ENCODE measurements around the gene PRELID2.

PRELID2 gene

DNA sequence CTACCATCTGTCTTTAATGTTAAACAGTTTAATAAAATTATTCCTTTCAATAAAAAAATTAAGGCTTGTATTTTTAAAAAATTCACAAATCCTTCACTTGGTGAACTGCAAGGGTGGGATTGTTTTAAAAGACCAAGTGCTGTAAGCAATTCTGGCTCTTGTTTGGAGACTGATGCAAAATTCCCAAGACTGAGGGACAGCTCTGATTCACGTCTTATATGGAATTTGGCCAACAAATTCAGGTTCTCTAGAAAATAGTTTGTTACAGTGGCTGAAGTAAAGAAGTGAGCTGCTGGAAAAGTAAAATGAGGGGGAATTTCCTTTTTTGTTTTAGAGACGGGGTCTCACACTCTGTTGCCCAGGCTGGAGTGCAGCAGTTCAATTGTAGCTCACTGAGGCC, 58.3 kb downstream of the PRELID2 start:
- Histone ChIP-seq H3K4me1 (ENCODE audit: control insufficient read depth, insufficient read depth, low read length, unreplicated experiment) (peaks cover 21% of the 10 kb centered on the region), H3K4me3 (ENCODE audit: low read depth, low read length) (no peak overlapping the region), H3K27ac (ENCODE audit: low read depth, low read length) (peak overlapping the region; percentile 82), H3K27me3 (ENCODE audit: insufficient read depth, low read length) (no peaks in the 10 kb centered on the region), H3K36me3 (ENCODE audit: insufficient read depth, low read length) (no peaks in the 10 kb centered on the region), H3K79me2 (ENCODE audit: control insufficient read depth, insufficient read depth, low read length, unreplicated experiment) (no peaks in the 10 kb centered on the region), H2AFZ (ENCODE audit: low read length, unreplicated experiment) (no peak overlapping the region)

DNA sequence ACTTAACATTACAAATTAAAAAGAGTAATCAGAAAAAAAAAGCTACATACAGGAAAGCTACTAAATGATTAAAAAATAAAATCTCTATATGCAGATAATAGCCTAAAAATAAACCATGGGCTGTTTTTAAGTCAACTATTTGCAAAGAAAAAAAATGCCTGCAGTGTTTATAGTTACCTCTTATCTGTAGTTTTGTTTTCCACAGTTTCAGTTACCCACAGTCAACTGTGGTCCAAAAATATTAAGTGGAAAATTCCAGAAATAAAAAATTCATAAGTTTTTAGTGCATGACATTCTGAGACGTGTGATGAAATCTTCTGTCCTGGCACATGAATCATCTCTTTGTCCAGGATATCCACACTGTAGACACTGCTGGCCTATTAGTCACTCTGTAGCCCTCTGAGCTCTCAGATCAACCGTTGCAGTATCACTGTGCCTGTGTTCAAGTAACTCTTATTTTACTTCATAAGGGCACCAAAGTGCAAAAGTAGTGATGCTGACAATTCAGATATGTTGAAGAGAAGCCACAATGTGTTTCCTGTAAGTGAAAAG, 59.2 kb downstream of the PRELID2 start:
- H3K4me1 ChIP-seq (ENCODE audit: control insufficient read depth, insufficient read depth, low read length, unreplicated experiment): peaks cover 21% of the 10 kb centered on the region
- H3K4me3 ChIP-seq (ENCODE audit: low read depth, low read length): peak overlapping the region; percentile 17; the same call in 1 of the 2 replicates
- H2AFZ ChIP-seq (ENCODE audit: low read length, unreplicated experiment): peak overlapping the region; percentile 43
- H3K79me2 ChIP-seq (ENCODE audit: control insufficient read depth, insufficient read depth, low read length, unreplicated experiment): no peaks in the 10 kb centered on the region
- no peaks in the 10 kb centered on the region for H3K36me3 ChIP-seq (ENCODE audit: insufficient read depth, low read length)
- H3K27ac ChIP-seq (ENCODE audit: low read depth, low read length): peak overlapping the region; percentile 82
- no peaks in the 10 kb centered on the region for H3K27me3 ChIP-seq (ENCODE audit: insufficient read depth, low read length)

GRCh38 chr5:145775411-145775810, 59.7 kb downstream of the PRELID2 start:
- Histone ChIP-seq H3K27me3 (ENCODE audit: insufficient read depth, low read length) (no peaks in the 10 kb centered on the region), H2AFZ (ENCODE audit: low read length, unreplicated experiment) (peak overlapping the region; percentile 19), H3K27ac (ENCODE audit: low read depth, low read length) (peak overlapping the region; percentile 80), H3K4me3 (ENCODE audit: low read depth, low read length) (no peak overlapping the region), H3K36me3 (ENCODE audit: insufficient read depth, low read length) (no peaks in the 10 kb centered on the region), H3K4me1 (ENCODE audit: control insufficient read depth, insufficient read depth, low read length, unreplicated experiment) (peaks cover 21% of the 10 kb centered on the region), H3K79me2 (ENCODE audit: control insufficient read depth, insufficient read depth, low read length, unreplicated experiment) (no peaks in the 10 kb centered on the region)

GRCh38 chr5:145774442-145774841, 60.7 kb downstream of the PRELID2 start:
- no peaks in the 10 kb centered on the region for H3K36me3 ChIP-seq (ENCODE audit: insufficient read depth, low read length)
- no peaks in the 10 kb centered on the region for H3K27me3 ChIP-seq (ENCODE audit: insufficient read depth, low read length)
- no peak overlapping the region for H3K27ac ChIP-seq (ENCODE audit: low read depth, low read length)
- no peak overlapping the region for H2AFZ ChIP-seq (ENCODE audit: low read length, unreplicated experiment)
- peaks cover 21% of the 10 kb centered on the region for H3K4me1 ChIP-seq (ENCODE audit: control insufficient read depth, insufficient read depth, low read length, unreplicated experiment)
- H3K4me3 ChIP-seq (ENCODE audit: low read depth, low read length): no peak overlapping the region
- H3K79me2 ChIP-seq (ENCODE audit: control insufficient read depth, insufficient read depth, low read length, unreplicated experiment): no peaks in the 10 kb centered on the region

DNA sequence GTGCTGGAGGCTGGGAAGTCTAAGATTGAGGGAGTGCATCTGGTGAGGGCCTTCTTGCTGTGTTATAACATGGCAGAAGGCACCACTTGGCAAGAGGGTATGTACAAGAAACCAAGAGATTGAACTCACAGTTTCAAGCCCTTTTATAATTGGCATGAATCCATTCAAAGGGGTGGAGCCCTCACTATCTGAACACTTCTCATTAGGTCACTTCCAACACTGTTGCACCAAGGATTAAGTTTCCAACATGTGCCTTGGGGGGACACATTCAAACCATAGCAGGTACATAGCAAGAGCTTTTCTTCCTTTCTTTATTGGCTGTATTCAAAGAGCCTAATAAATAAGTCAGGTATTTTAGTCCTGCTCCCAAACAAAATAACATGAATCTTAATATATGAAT, 62.7 kb downstream of the PRELID2 start:
- H3K79me2 ChIP-seq (ENCODE audit: control insufficient read depth, insufficient read depth, low read length, unreplicated experiment): no peaks in the 10 kb centered on the region
- H2AFZ ChIP-seq (ENCODE audit: low read length, unreplicated experiment): no peak overlapping the region
- no peak overlapping the region for H3K27ac ChIP-seq (ENCODE audit: low read depth, low read length)
- no peaks in the 10 kb centered on the region for H3K27me3 ChIP-seq (ENCODE audit: insufficient read depth, low read length)
- no peak overlapping the region for H3K4me3 ChIP-seq (ENCODE audit: low read depth, low read length)
- H3K36me3 ChIP-seq (ENCODE audit: insufficient read depth, low read length): peaks cover 2% of the 10 kb centered on the region
- peaks cover 21% of the 10 kb centered on the region for H3K4me1 ChIP-seq (ENCODE audit: control insufficient read depth, insufficient read depth, low read length, unreplicated experiment)

- Histone ChIP-seq H3K27ac (ENCODE audit: low read depth, low read length) (no peak overlapping the region), H3K27me3 (ENCODE audit: insufficient read depth, low read length) (no peaks in the 10 kb centered on the region), H3K36me3 (ENCODE audit: insufficient read depth, low read length) (peaks cover 9% of the 10 kb centered on the region), H2AFZ (ENCODE audit: low read length, unreplicated experiment) (no peak overlapping the region), H3K4me3 (ENCODE audit: low read depth, low read length) (no peak overlapping the region), H3K79me2 (ENCODE audit: control insufficient read depth, insufficient read depth, low read length, unreplicated experiment) (no peaks in the 10 kb centered on the region), H3K4me1 (ENCODE audit: control insufficient read depth, insufficient read depth, low read length, unreplicated experiment) (no peaks in the 10 kb centered on the region)
These were observed 66.3 kb downstream of the PRELID2 start for GRCh38 chr5:145768863-145769262.

DNA sequence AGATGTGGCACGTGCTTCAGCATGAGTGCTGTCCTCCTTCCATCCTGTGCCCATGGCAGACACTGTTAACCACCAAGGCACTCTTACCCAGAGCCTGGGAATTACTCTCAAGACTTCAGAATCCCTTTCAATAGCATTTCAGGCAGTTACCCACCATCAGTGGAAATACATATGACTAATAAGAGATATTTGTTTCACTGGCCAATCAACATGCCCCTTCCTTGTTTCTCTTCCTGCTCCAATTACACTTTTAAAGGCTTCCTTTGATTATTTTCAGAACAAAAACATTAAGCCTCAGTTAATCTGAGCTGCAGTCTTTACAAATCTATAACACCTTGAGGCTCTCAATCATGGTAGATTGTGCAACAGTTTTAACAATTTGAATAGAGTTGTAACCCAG, 70.8 kb downstream of the PRELID2 start:
- H3K36me3 ChIP-seq (ENCODE audit: insufficient read depth, low read length): peaks cover 9% of the 10 kb centered on the region
- no peak overlapping the region for H3K4me3 ChIP-seq (ENCODE audit: low read depth, low read length)
- no peak overlapping the region for H3K27ac ChIP-seq (ENCODE audit: low read depth, low read length)
- H3K27me3 ChIP-seq (ENCODE audit: insufficient read depth, low read length): no peaks in the 10 kb centered on the region
- no peaks in the 10 kb centered on the region for H3K4me1 ChIP-seq (ENCODE audit: control insufficient read depth, insufficient read depth, low read length, unreplicated experiment)
- H2AFZ ChIP-seq (ENCODE audit: low read length, unreplicated experiment): no peak overlapping the region
- no peaks in the 10 kb centered on the region for H3K79me2 ChIP-seq (ENCODE audit: control insufficient read depth, insufficient read depth, low read length, unreplicated experiment)

DNA sequence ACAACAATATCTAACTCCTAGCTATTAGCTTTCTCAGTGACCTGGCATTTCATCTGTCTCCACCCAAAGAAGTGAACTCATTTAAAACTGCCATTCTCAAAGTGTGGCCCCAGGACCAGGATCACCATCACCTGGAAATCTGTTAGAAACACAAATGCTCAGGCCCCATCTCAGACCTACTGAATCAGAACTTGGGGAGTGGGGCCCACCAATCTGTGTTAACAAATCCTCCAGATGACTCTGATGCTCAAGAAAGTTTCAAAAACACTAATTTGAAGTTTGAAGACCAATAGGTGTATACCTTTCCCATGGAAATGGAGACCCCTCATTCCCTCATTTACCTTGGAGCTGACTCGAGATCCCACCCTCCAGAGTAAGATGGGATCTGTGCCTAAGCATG, 72.3 kb downstream of the PRELID2 start:
- Histone ChIP-seq H3K4me1 (ENCODE audit: control insufficient read depth, insufficient read depth, low read length, unreplicated experiment) (no peaks in the 10 kb centered on the region), H3K27me3 (ENCODE audit: insufficient read depth, low read length) (no peaks in the 10 kb centered on the region), H3K27ac (ENCODE audit: low read depth, low read length) (no peak overlapping the region), H3K4me3 (ENCODE audit: low read depth, low read length) (no peak overlapping the region), H3K79me2 (ENCODE audit: control insufficient read depth, insufficient read depth, low read length, unreplicated experiment) (no peaks in the 10 kb centered on the region), H2AFZ (ENCODE audit: low read length, unreplicated experiment) (no peak overlapping the region), H3K36me3 (ENCODE audit: insufficient read depth, low read length) (peaks cover 9% of the 10 kb centered on the region)

GRCh38 chr5:145761254-145761653, 73.9 kb downstream of the PRELID2 start:
- H3K4me3 ChIP-seq (ENCODE audit: low read depth, low read length): no peak overlapping the region
- H3K27me3 ChIP-seq (ENCODE audit: insufficient read depth, low read length): no peaks in the 10 kb centered on the region
- no peak overlapping the region for H3K27ac ChIP-seq (ENCODE audit: low read depth, low read length)
- H3K79me2 ChIP-seq (ENCODE audit: control insufficient read depth, insufficient read depth, low read length, unreplicated experiment): no peaks in the 10 kb centered on the region
- H3K4me1 ChIP-seq (ENCODE audit: control insufficient read depth, insufficient read depth, low read length, unreplicated experiment): no peaks in the 10 kb centered on the region
- H3K36me3 ChIP-seq (ENCODE audit: insufficient read depth, low read length): no peaks in the 10 kb centered on the region
- H2AFZ ChIP-seq (ENCODE audit: low read length, unreplicated experiment): no peak overlapping the region

GRCh38 chr5:145760660-145761059, 74.5 kb downstream of the PRELID2 start:
- Histone ChIP-seq H3K27ac (ENCODE audit: low read depth, low read length) (no peak overlapping the region), H3K79me2 (ENCODE audit: control insufficient read depth, insufficient read depth, low read length, unreplicated experiment) (no peaks in the 10 kb centered on the region), H3K4me1 (ENCODE audit: control insufficient read depth, insufficient read depth, low read length, unreplicated experiment) (no peaks in the 10 kb centered on the region), H3K36me3 (ENCODE audit: insufficient read depth, low read length) (no peaks in the 10 kb centered on the region), H3K4me3 (ENCODE audit: low read depth, low read length) (no peak overlapping the region), H3K27me3 (ENCODE audit: insufficient read depth, low read length) (no peaks in the 10 kb centered on the region), H2AFZ (ENCODE audit: low read length, unreplicated experiment) (no peak overlapping the region)

DNA sequence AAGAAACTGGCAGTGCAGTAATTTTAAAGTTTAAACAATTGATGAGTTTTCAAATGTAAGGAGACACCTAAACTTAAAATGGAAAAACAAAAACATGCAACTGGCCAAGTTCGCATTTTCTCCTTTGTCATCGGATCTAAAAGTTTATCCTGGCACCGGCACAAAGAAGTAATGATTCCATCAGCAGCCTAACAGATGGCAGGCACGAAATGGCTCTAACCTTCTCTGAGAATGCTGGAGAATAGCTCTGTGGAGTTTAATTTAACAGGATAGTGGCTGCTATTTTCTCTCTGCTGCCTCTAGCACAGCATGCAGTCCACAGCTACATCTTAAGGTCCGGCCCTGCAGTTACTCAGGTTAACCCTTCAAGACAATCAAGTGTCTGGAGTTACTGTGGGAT, 82.2 kb downstream of the PRELID2 start:
- Histone ChIP-seq H3K4me1 (ENCODE audit: control insufficient read depth, insufficient read depth, low read length, unreplicated experiment) (peaks cover 32% of the 10 kb centered on the region), H3K4me3 (ENCODE audit: low read depth, low read length) (peak overlapping the region; percentile 66), H3K27me3 (ENCODE audit: insufficient read depth, low read length) (no peaks in the 10 kb centered on the region), H3K36me3 (ENCODE audit: insufficient read depth, low read length) (no peaks in the 10 kb centered on the region), H3K79me2 (ENCODE audit: control insufficient read depth, insufficient read depth, low read length, unreplicated experiment) (no peaks in the 10 kb centered on the region), H3K27ac (ENCODE audit: low read depth, low read length) (peak overlapping the region; percentile 83), H2AFZ (ENCODE audit: low read length, unreplicated experiment) (peak overlapping the region; percentile 53)

Measured in ACC112 (cell line).